ENCODE results near the gene RAMP2. TPM values are rescaled to one million over a fixed set of nuclear protein-coding genes. Genes with fewer than 3 reads are reported as not detected.

The RAMP2 gene
- total RNA-seq, 1 donor from 2014 or later, result 38.2 TPM

- peak; percentile 53 for ATAC-seq (ENCODE audit: poor library complexity)
- no peak for DNase-seq
- intact Hi-C loops (cut with DNase I), result no loop called here
These were observed 48.2 kb downstream of the RAMP2 start for GRCh38 chr17:42809250-42809649.

Other genes with a start within 250 kb of the RAMP2 start
- gene NAGLU, start 225.0 kb upstream of the RAMP2 start, total RNA-seq, result 8.3 TPM
- gene HSD17B1, start 208.3 kb upstream of the RAMP2 start, total RNA-seq, result 0.78 TPM
- gene COASY, start 199.1 kb upstream of the RAMP2 start, total RNA-seq, result 41.6 TPM
- gene MLX, start 194.1 kb upstream of the RAMP2 start, total RNA-seq, result 69.1 TPM
- gene PSMC3IP, start 183.5 kb upstream of the RAMP2 start, total RNA-seq, result 2.3 TPM
- gene RETREG3, start 151.9 kb upstream of the RAMP2 start, total RNA-seq, result 21.4 TPM
- 49.1 TPM for gene TUBG1, start 151.5 kb upstream of the RAMP2 start, total RNA-seq
- 12.4 TPM for gene TUBG2, start 101.9 kb upstream of the RAMP2 start, total RNA-seq
- 27.5 TPM for gene PLEKHH3, start 84.2 kb upstream of the RAMP2 start, total RNA-seq
- gene CCR10, start 79.4 kb upstream of the RAMP2 start, total RNA-seq, result 1.0 TPM
- gene CNTNAP1, start 78.7 kb upstream of the RAMP2 start, total RNA-seq, result 4.2 TPM
- gene EZH1, start 16.2 kb upstream of the RAMP2 start, total RNA-seq, result 47.2 TPM
- 30.3 TPM for gene VPS25, start 12.2 kb downstream of the RAMP2 start, total RNA-seq
- gene WNK4, start 19.4 kb downstream of the RAMP2 start, total RNA-seq, result not detected
- 67.2 TPM for gene COA3, start 37.5 kb downstream of the RAMP2 start, total RNA-seq
- gene CNTD1, start 37.6 kb downstream of the RAMP2 start, total RNA-seq, result not detected
- gene BECN1, start 63.1 kb downstream of the RAMP2 start, total RNA-seq, result 78.0 TPM
- gene PSME3, start 72.2 kb downstream of the RAMP2 start, total RNA-seq, result 74.7 TPM
- 0.32 TPM for gene AOC2, start 83.4 kb downstream of the RAMP2 start, total RNA-seq
- gene AOC3, start 90.0 kb downstream of the RAMP2 start, total RNA-seq, result 8.3 TPM
- not detected for gene G6PC1, start 139.6 kb downstream of the RAMP2 start, total RNA-seq
- 30.6 TPM for gene AARSD1, start 203.2 kb downstream of the RAMP2 start, total RNA-seq
- 50.6 TPM for gene PTGES3L, start 218.9 kb downstream of the RAMP2 start, total RNA-seq
- gene RUNDC1, start 219.3 kb downstream of the RAMP2 start, total RNA-seq, result 10.0 TPM
- gene RPL27, start 237.2 kb downstream of the RAMP2 start, total RNA-seq, result 675 TPM
- gene IFI35, start 245.6 kb downstream of the RAMP2 start, total RNA-seq, result 14.4 TPM

Measured in Right ventricle myocardium superior (tissue), 1 donor.